Stimulated activated CD4-positive, alpha-beta T cell treated with anti-CD3 and anti-CD28 coated beads, Interleukin-1b, Interleukin-23, amount 100 ng/mL, for 48 hours (primary cell): ENCODE results near the gene PTPRG.

ENCODE experiments used
- DNase-seq: peaks from one replicate; pipeline ENCODE4 v3.0.0-alpha.2; 2020

Gene PTPRG

DNA sequence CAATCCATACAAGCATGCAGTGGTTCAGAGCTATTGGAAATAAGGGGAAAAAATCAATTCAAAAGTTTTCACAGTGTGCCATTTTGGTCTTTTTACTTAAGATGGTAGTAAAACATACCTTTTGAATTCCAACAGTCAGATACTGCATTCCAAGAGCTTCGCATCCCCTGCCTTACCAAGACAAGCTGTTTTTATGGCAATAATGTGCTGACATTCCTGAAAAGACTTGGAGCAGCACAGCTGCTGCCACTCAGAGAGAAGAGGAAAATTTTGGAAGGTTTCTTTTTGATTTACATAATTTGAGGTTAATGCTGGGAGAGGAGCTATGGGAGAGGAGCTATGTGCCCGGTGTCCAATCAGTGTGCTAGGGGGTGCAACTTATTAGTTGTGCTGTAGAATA, 663.7 kb downstream of the PTPRG start:
- DNase-seq, result no peak

DNA sequence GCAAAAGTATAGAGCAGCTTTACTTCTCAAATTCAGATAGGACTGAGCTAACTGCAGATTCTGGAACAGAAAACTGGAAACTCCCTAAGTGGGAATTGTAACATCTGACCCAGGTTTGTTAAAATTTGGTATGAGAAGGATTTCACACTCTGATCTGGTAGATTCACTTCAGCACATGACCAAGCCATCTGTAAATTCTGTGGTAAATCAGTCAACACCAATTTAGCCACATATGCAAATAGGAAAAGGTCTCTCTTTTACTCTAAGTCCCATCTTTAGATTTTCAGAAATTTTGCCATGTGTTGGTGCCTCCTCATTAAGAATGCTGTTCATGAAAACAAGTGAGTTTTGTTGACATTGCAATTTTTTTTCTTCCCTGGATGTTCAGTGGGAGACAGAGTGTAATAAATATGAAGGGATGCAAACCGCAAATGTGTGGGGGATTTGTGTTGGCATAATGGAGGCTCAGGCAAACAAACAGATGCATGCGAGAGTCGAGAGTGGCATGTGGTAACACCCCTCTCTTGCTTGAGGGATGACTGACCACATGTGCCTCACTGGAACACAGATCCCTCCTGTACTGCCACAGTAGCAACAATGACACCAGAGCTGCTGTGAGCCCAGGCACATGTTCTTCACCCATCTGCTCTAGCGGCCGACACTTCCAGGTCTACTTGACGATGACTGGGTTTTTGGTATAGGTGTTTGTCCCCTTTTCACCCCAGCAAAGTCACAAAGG, 665.4 kb downstream of the PTPRG start:
- DNase-seq, result no peak

- DNase-seq, result no peak
Observed at GRCh38 chr3:62228467-62228866, 667.1 kb downstream of the PTPRG start.

DNA sequence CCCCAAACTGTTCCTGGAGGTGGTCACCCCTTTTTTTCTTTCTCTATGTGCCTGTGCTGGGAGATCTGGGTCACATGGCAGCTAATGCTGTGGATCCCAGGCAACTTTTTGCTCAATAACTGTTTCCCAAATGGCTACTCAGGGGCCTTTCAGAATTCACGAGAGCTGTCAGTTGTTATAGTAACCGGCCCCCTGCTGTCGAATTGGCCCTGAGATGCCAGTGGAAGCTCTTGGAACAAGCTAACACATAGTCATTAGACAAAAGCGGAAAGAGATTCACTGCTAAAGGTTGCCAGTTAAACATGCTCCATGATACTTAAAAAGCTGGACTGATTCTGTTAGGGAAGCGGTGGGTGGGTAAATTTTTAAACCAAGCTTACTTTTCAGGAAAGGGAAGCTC, 667.8 kb downstream of the PTPRG start:
- no peak for DNase-seq

DNA sequence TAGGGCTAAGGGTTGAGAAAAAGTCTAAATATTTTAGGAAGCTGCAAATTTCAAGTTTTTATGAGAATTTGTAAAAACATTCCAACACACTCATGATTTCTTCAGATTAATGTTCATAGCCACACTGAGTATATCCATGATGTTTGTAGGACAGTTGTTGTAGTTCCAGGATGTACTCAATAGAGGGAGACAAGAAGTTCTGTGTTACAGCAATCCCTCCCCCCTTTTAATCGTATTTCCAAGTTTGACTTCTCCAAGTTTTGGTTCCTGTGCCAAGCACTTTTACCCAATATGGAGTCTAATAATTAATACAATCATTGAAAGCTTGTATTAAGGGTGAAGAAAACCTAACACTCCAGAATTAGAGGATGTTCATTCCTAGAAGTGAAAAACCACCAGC, 668.5 kb downstream of the PTPRG start:
- no peak for DNase-seq

DNA sequence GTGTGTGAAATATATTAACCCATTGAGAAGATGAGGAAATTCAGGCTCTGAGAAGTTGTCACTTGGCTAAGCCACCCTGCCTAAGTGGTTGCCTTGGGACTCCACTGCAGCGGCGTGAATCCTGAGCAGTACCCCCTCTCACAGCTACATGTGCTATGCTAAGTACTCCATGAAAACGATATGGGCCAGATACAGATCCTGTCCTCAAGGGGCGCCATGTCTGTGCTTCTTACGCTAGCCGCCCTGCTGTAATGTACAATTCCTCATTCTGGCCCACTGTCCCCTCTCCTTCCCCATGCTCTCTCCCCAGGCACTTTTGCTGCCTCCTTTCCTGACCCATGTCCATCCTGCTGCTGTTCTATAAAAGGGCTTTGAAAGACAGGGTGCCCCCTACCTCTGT, 671.7 kb downstream of the PTPRG start:
- no peak for DNase-seq

GRCh38 chr3:62236016-62236415, 674.6 kb downstream of the PTPRG start:
- no peak for DNase-seq

DNA sequence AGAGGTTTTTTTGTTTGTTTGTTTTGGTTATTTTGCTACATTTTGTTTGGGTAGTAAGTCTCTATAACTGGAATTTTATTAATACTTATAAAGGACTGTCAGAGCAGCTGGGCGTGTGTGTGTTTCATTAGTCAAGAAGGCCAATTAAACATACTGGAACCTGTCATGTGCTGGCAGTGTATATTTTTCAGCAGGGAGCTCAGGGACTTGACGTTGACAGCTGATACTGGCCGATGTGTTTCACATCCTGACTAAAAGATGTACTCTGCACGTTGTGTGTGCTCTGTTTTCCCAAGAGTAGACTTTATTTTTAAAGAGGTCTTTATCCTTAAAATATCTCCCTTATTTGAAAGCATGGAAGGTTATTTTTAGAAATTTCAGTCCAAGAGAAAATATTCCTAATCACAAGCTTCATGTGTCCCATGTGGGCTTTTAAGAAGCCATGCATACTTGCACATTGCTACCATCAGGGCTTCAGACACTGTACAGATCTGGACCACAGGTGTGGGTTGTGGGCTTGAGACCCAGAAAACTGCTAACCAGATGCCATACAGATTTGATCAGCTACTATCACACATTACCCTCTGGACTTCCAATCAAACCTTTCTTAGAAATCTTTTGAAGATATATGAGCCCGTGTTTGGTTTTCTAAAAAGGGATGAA, 676.0 kb downstream of the PTPRG start:
- no peak for DNase-seq

DNA sequence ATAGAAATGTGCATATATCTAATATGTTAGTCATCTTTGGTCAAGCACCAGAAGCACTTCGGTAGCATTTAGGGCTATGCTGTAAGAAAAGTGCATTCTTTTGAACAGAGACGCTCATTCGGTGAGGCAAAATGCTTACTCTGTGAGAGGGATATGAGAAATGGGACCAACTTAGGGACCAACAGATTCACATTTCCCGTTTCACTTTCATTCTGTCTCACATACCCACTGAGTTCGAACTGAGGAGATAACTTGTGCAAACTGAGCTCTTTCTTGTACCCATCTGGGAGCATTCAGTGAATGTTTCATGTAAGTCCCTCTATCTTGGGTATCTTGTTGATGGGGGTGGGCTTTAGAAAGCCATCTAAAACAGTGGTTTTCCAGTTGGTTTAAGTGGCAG, 676.6 kb downstream of the PTPRG start:
- DNase-seq, result no peak

DNA sequence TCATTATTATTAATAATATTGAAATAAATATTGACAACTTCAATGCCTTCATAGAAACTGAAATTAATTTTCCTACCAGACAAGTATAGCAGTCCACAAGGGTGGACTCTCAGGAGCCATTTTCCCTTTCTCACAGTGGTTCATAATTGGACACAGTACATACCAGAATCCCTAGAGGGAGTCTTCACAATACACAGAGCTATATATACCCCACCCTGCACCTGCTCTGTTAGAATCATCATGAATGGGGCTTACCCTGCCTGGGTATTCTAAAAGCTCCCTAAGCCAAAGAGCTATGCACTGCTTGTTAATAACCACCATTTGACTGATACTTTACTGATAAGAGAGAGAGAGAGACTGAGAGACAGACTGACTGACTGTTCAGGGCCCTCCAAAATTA, 677.1 kb downstream of the PTPRG start:
- no peak for DNase-seq

- no peak for DNase-seq
Observed at GRCh38 chr3:62241279-62241678, 679.9 kb downstream of the PTPRG start.

DNA sequence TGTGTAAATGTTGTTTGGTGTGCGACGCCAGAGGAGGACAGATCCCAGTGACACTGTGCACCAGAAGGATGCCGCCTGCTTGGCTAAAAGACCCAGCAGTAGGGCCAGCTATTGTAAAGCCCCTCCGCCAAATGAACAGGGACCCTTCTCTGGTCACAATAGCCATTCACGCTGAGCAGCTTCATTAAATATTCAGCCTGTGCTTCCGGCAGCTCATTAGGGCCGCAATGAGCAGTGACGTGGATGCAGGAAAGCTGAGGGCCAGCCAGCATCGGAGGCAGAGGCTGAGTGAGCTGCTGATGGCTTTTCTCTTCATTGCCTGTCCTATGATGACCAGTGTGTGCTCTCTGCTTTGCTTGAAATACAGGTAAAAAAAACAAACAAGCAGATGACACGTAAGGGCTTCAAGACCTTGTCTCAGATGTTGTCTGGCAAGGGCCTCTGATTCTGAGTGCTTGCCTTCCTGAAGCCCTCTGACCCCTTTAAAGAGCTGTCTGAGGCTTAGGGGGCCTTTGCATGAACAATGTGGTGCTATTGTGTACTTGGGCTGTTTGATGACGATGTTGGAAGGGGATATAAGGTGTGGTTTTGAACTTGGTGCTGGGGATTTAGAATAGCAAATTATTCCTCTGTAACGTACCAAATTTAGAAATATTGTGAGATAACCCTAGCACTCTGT, 681.6 kb downstream of the PTPRG start:
- no peak for DNase-seq

DNA sequence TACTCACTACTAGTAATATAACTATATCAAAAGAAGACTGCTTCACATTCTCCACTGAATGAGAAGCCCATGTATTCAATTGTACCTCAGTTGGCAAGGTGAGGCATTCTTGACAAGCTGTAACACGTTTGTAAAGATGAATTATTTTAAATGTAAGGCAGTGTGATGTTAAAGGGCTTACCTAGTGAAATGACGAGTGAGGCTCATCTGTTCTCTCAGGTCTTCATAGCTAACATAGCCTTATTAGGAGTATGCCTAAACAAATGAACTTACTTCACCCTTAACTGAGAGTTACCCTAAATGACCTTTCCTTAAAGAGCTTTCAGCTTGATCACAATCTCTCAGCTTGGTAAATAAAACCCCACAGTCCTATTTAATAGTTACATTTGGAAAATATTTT, 684.7 kb downstream of the PTPRG start:
- no peak for DNase-seq

DNA sequence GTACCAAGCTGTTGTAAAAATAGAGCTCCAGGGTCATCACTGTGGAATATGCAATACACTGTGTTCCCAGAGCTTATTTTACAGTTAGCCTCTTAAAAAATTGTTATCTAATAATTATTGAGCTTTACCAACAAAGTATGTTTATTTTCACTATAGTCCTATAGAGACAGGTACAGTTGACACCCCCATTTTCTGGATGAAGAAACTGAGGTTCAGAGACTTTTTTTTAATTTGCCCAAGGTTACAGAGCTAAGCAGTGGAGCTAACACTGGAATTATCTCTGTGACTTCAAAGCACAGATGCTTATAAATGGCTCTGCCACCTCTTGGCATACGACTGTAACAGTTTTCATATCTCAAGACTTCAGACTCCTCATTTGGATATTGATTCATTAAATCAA, 685.6 kb downstream of the PTPRG start:
- no peak for DNase-seq

- no peak for DNase-seq
Observed at GRCh38 chr3:62248734-62249483, 687.5 kb downstream of the PTPRG start.

DNA sequence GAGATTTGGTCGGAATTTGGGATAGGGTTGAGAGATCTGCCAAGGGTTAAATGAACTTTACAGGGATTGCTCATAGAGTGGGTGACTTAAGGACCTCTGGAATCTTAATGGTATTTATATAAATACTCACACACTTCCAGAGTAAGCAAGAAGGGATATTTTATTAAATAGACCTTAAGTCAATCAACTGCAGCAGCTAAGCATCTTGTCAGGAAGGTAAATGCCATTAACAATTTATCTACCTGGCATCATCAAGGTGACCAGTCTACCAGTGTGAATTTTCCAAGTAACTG, 688.1 kb downstream of the PTPRG start:
- no peak for DNase-seq

- DNase-seq, result no peak
Observed at GRCh38 chr3:62249855-62250543, 688.6 kb downstream of the PTPRG start.

DNA sequence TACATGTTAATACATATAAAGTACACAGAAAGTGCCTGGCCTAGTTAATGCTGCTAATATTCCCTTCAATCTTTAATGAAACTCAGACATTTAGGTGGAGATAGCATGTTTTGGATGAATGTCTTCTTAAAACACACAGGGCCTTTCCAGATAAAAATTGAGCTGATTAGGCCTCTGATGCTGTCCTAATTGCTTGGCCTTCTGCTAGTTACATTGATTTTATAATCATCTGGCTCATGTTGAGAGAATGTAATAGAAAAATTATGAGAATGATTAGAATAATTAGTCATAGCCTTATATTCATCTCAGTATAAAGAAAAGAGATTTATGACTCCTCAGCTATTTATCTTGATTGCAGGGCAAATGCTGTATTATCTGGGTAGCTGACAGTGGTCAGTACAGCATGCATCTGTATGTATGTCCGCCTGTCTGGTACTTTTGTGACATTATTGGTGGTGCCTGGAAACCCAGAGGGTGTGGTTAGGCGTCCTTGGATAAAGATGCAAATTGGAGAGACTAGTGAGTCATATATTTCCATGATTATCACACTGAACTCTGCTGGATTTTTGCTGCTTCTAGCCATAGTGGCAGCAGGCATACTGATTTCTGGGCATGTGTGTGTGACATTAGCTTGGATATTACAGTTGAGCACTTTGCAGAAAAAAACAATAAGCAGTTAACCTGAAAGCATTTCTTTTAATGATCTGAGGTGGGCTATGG, 691.2 kb downstream of the PTPRG start:
- no peak for DNase-seq

GRCh38 chr3:62253971-62254370, 692.6 kb downstream of the PTPRG start:
- no peak for DNase-seq

GRCh38 chr3:62255758-62256157, 694.4 kb downstream of the PTPRG start:
- no peak for DNase-seq

GRCh38 chr3:62259924-62260323, 698.6 kb downstream of the PTPRG start:
- DNase-seq, result no peak

DNA sequence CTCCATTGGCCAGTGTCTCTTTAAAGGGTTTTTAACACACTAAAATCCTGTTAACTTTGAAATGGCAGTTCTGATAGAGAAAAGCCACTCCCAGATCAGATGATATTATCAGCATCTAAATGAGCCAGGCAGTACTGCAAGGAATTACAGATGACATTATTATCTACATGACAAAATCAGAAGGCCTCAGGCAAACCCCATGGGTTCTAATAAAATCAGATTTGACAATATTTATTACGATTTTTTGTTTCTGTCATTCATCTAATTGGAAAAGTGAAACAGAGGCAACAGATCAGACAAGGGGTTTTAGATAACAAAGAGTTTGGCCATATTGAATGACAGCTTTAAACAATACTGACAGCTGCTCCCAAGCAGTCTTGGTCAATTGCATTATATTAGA, 699.3 kb downstream of the PTPRG start:
- DNase-seq, result no peak

GRCh38 chr3:62261121-62261520, 699.8 kb downstream of the PTPRG start:
- no peak for DNase-seq
